CD14-positive monocyte (primary cell): ENCODE data around the gene HSBP1. TPM values are rescaled to one million over a fixed set of nuclear protein-coding genes. Genes with fewer than 3 reads are reported as not detected.

ENCODE experiments used
- DNase-seq, 3 donors: peaks; one replicate each; pipeline ENCODE4 v3.0.0-alpha.2; 2011 to 2022
- H2AFZ ChIP-seq: 2 replicates; pipeline ENCODE4 v1.6.0; 2012; ENCODE audit warnings: mild to moderate bottlenecking, low read depth, low read length, inconsistent platforms; ENCODE audit not compliant: insufficient read depth, poor library complexity, severe bottlenecking
- H3K27ac ChIP-seq, 2 donors: 1 replicate in 1 of 2; 2 replicates in 1 of 2; pipeline ENCODE4 v1.5.1; 2012 to 2013; ENCODE audit warnings: low read length in 2 of 2, control low read depth in 1 of 2, inconsistent platforms in 1 of 2, low read depth in 1 of 2, mild to moderate bottlenecking in 1 of 2
- H3K27me3 ChIP-seq, 2 donors: one replicate each; pipeline versions ENCODE4 v1.6.0 to v1.6.1; 2011 to 2013; ENCODE audit warnings: low read length in 2 of 2; ENCODE audit not compliant: control insufficient read depth in 2 of 2, insufficient read depth in 2 of 2
- H3K36me3 ChIP-seq, 2 donors: replicated peaks in 1 of 2; 1 replicate in 1 of 2; 2 replicates in 1 of 2; pipeline versions ENCODE4 v1.5.1 to v1.6.1; 2012 to 2013; ENCODE audit warnings: low read length in 2 of 2, control low read depth in 1 of 2, inconsistent platforms in 1 of 2, mild to moderate bottlenecking in 1 of 2; ENCODE audit not compliant: insufficient read depth in 2 of 2, control insufficient read depth in 1 of 2
- H3K4me1 ChIP-seq, 2 donors: 1 replicate in 1 of 2; 2 replicates in 1 of 2; pipeline versions ENCODE4 v1.5.1 to v1.6.1; 2012 to 2013; ENCODE audit warnings: low read length in 2 of 2, control low read depth in 1 of 2, inconsistent platforms in 1 of 2, mild to moderate bottlenecking in 1 of 2, moderate library complexity in 1 of 2; ENCODE audit not compliant: insufficient read depth in 2 of 2, control insufficient read depth in 1 of 2
- H3K4me2 ChIP-seq: replicated peaks from 2 replicates; pipeline ENCODE3; 2012; ENCODE audit warnings: low read length, moderate library complexity, mild to moderate bottlenecking; ENCODE audit not compliant: poor library complexity, severe bottlenecking; ENCODE audit errors: extremely low read depth
- H3K4me3 ChIP-seq, 3 experiments: fragments of 200-600 bp in 1 of 3; sonication (generic) in 1 of 3; replicated peaks in 1 of 3; 1 replicate in 2 of 3; 2 replicates in 1 of 3; pipeline ENCODE4 v1.5.1; 2011 to 2013; ENCODE audit warnings: low read length in 3 of 3, mild to moderate bottlenecking in 3 of 3, control low read depth in 2 of 3, low read depth in 2 of 3, inconsistent platforms in 1 of 3, moderate library complexity in 1 of 3
- H3K79me2 ChIP-seq: 2 replicates; pipeline ENCODE4 v1.6.0; 2012; ENCODE audit warnings: mild to moderate bottlenecking, control low read depth, inconsistent platforms, low read length, moderate library complexity; ENCODE audit not compliant: insufficient read depth
- H3K9ac ChIP-seq: 2 replicates; pipeline ENCODE4 v1.6.0; 2017; ENCODE audit warnings: low read length, mild to moderate bottlenecking; ENCODE audit not compliant: insufficient read depth, poor library complexity, severe bottlenecking
- H3K9me3 ChIP-seq, 2 donors: replicated peaks in 1 of 2; 1 replicate in 1 of 2; 2 replicates in 1 of 2; pipeline versions ENCODE4 v1.5.1 to v1.6.1; 2012 to 2013; ENCODE audit warnings: low read length in 2 of 2, control low read depth in 1 of 2; ENCODE audit not compliant: control insufficient read depth in 1 of 2, insufficient read depth in 1 of 2
- H4K20me1 ChIP-seq: 2 replicates; pipeline ENCODE4 v1.6.0; 2012; ENCODE audit warnings: mild to moderate bottlenecking, low read length, control low read depth, moderate library complexity; ENCODE audit not compliant: insufficient read depth
- H3K27ac Mint-ChIP-seq, 7 donors: one replicate each; pipeline ENCODE4 v1.8.0; 2020; ENCODE audit warnings: mild to moderate bottlenecking in 7 of 7, mixed read lengths in 7 of 7, moderate library complexity in 6 of 7, inconsistent platforms in 2 of 7
- H3K27me3 Mint-ChIP-seq, 3 donors: one replicate each; pipeline ENCODE4 v1.8.0; 2021 to 2022; ENCODE audit warnings: low read depth in 3 of 3, mild to moderate bottlenecking in 3 of 3, mixed read lengths in 3 of 3, moderate library complexity in 3 of 3, inconsistent platforms in 1 of 3
- H3K36me3 Mint-ChIP-seq, 2 donors: one replicate each; pipeline ENCODE4 v1.8.0; 2020; ENCODE audit warnings: mixed read lengths in 2 of 2, inconsistent platforms in 1 of 2, mild to moderate bottlenecking in 1 of 2
- H3K4me1 Mint-ChIP-seq: one replicate; pipeline ENCODE4 v1.8.0; 2020; ENCODE audit warnings: mild to moderate bottlenecking, mixed read lengths
- H3K4me3 Mint-ChIP-seq, 2 donors: one replicate each; pipeline ENCODE4 v1.8.0; 2020; ENCODE audit warnings: mild to moderate bottlenecking in 2 of 2, mixed read lengths in 2 of 2, moderate library complexity in 1 of 2
- H3K9me3 Mint-ChIP-seq, 7 donors: one replicate each; pipeline ENCODE4 v1.8.0; 2020 to 2022; ENCODE audit warnings: mixed read lengths in 7 of 7, mild to moderate bottlenecking in 6 of 7, moderate library complexity in 6 of 7, inconsistent platforms in 2 of 7
- WGBS: methylation state at CpG from one replicate; pipeline ENCODE4 v1.1.5; 2013; ENCODE audit warnings: missing lambda C conversion rate; ENCODE audit not compliant: insufficient coverage; 5-methylcytosine and 5-hydroxymethylcytosine counted together
- intact Hi-C, 2 donors: fragments of 100-400 bp; cut with micrococcal nuclease; formaldehyde crosslinking; loops; one replicate each; pipeline versions ENCODE4 v1.15.0 to v1.15.1; 2023
- polyA plus RNA-seq, 3 donors: library from polyadenylated mRNA; depleted of rRNA in 1 of 3; unstranded in 2 of 3; stranded (reverse) in 1 of 3; fragments of 300-500 nt in 2 of 3; fragments of >200 nt in 1 of 3; fragmentation: Illumina TruSeq in 2 of 3; gene quantifications; 1 replicate in 2 of 3; 2 replicates in 1 of 3; pipeline ENCODE4 v1.2.3, GENCODE V29; 2012 to 2021
- TF ChIP-seq, protein P1 (sequence below): fragments of 200-600 bp; IDR thresholded peaks from one replicate; pipeline ENCODE4 v1.8.0; 2022; ENCODE audit warnings: antibody characterized with exemption, mild to moderate bottlenecking

The HSBP1 gene
- polyA plus RNA-seq, 3 donors: 16.9 to 194 (median 178) TPM

DNA sequence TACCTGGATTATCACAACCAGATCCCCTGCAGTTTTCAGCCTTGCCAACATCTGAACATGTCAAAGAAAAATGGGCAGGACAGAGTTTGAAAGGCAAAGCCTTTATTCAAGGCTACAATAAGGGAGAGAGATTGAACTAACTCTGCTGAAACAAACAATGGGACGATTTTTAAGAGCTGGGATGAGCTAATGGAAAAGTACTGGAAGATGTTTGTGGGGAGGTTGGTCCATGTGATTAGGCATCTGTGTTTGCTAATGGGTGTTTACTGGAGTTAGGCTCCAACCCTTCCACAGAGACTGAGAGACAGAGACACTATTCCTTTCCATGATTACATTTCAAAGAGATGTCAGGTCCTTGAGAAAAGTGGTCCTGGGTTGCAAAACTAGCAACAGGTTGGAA, 35.0 kb upstream of the HSBP1 start:
- Mint-ChIP-seq H3K27ac (no peak overlapping the region), H3K4me3 (no peak overlapping the region), H3K9me3 (peaks cover 0 to 5% (median 2%) of the 10 kb centered on the region in 7 donors), H3K27me3 (peaks cover 5 to 16% (median 16%) of the 10 kb centered on the region in 3 donors), H3K36me3 (no peaks in the 10 kb centered on the region), H3K4me1 (peaks cover 21% of the 10 kb centered on the region)
- no CpG with 5 or more reads among the region's 1 CpG for WGBS
- no peak overlapping the region for H2AFZ ChIP-seq
- peaks cover 0 to 3% of the 10 kb centered on the region in 2 donors for H3K27me3 ChIP-seq
- TF ChIP-seq, protein P1, sequence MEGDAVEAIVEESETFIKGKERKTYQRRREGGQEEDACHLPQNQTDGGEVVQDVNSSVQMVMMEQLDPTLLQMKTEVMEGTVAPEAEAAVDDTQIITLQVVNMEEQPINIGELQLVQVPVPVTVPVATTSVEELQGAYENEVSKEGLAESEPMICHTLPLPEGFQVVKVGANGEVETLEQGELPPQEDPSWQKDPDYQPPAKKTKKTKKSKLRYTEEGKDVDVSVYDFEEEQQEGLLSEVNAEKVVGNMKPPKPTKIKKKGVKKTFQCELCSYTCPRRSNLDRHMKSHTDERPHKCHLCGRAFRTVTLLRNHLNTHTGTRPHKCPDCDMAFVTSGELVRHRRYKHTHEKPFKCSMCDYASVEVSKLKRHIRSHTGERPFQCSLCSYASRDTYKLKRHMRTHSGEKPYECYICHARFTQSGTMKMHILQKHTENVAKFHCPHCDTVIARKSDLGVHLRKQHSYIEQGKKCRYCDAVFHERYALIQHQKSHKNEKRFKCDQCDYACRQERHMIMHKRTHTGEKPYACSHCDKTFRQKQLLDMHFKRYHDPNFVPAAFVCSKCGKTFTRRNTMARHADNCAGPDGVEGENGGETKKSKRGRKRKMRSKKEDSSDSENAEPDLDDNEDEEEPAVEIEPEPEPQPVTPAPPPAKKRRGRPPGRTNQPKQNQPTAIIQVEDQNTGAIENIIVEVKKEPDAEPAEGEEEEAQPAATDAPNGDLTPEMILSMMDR: no peak
- H3K36me3 ChIP-seq: no peaks in the 10 kb centered on the region
- no peaks in the 10 kb centered on the region for H3K79me2 ChIP-seq
- intact Hi-C loops: no loop called here
- DNase-seq: no peak
- H3K9ac ChIP-seq: no peak overlapping the region
- H3K27ac ChIP-seq: no peak overlapping the region
- no peaks in the 10 kb centered on the region for H3K9me3 ChIP-seq
- no peak overlapping the region for H3K4me2 ChIP-seq
- H3K4me3 ChIP-seq: no peak overlapping the region
- H3K4me1 ChIP-seq: peaks cover 0 to 12% of the 10 kb centered on the region in 2 donors
- no peaks in the 10 kb centered on the region for H4K20me1 ChIP-seq

DNA sequence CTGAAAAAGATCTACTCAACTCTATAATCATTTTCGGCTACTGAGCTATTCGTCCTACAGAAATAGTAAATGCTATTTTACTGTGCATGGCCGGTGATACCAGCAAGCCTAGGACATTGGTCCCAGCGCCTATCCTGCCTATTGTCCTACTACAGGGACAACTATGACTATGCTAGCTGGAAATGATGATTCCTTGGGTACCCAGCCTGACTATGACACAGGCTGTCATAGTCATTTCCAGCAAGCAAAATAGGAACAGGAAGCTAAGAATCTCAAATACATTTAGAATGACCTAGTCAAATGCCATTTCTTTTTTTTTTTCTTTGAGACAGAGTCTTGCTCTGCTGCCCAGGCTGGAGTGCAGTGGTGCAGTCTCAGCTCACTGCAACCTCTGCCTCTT, 33.7 kb upstream of the HSBP1 start:
- Histone ChIP-seq H3K4me3 (no peak overlapping the region), H3K9ac (no peak overlapping the region), H3K79me2 (no peaks in the 10 kb centered on the region), H3K9me3 (no peaks in the 10 kb centered on the region), H3K36me3 (no peaks in the 10 kb centered on the region), H2AFZ (no peak overlapping the region), H3K27ac (no peak overlapping the region), H4K20me1 (no peaks in the 10 kb centered on the region), H3K27me3 (peaks cover 0 to 3% of the 10 kb centered on the region in 2 donors), H3K4me1 (peaks cover 0 to 10% of the 10 kb centered on the region in 2 donors), H3K4me2 (no peak overlapping the region)
- DNase-seq: peak in 1 of 3 donors; percentile 40
- TF ChIP-seq, protein P1: no peak
- Mint-ChIP-seq H3K27me3 (peaks cover 5 to 19% (median 18%) of the 10 kb centered on the region in 3 donors), H3K4me1 (peaks cover 19% of the 10 kb centered on the region), H3K9me3 (peaks cover 0 to 4% (median 2%) of the 10 kb centered on the region in 7 donors), H3K4me3 (no peak overlapping the region), H3K36me3 (no peaks in the 10 kb centered on the region), H3K27ac (peak overlapping the region in 4 of 7 donors; percentile 4 to 39 (median 36))
- 100% methylated on average over 1 of the region's 4 CpGs for WGBS
- intact Hi-C loops: no loop called here
